ENCODE results near the gene OPA1. TPM values are rescaled to one million over a fixed set of nuclear protein-coding genes. Genes with fewer than 3 reads are reported as not detected.

OPA1 gene
- polyA plus RNA-seq, 5 donors, result 34.2 to 81.2 (median 67.4) TPM

DNA sequence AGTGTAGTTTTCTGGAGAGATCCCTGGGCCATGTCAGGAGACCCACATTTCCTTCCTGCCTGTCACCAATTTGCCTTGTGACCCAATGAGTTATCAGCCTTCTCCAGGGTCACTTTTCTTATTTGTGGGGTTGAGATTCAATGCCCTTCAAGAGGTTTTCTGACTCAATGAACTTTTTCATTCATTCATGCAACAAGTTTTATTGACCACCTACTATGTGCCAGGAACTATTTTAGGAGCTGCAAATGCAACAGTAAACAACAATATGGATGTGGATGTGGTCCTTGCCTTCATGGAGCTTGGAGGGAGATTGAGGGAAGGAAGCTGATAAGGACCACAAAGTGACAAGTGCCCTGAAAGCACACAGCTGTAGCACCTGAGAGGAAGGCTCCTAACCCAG lies 142.8 kb downstream of the OPA1 start:
- no peak for DNase-seq

GRCh38 chr3:193736616-193737015 lies 143.6 kb downstream of the OPA1 start:
- no peak for DNase-seq

DNA sequence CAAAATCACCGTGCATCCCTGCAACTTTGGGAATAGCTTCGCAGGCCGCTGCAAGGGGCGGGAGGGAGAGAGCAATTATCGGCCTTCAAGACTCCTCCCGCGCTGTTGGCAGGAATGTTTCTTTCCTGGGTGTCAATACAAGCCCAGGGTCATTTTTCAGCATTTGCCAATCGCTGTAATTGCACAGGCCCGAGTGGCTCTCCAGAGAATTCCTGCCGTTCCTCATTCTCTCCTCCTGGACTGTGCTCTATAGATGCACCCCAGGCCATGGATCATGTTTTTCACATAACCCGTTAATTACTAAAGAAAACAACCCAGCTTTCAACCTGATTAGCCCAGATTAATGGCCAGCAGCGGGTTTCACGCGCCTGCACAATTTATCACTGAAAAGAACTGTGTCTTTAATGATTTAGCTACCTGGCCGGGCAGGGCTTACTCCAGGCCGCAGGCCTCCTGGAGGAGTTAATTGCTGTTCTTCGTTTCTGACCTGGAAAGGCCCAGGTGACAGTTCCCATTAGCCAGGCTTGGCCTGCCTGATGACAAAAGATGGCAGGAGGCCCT lies 144.3 kb downstream of the OPA1 start:
- DNase-seq, result no peak

GRCh38 chr3:193742628-193743027 lies 149.6 kb downstream of the OPA1 start:
- DNase-seq, result no peak

GRCh38 chr3:193743702-193744047 lies 150.7 kb downstream of the OPA1 start:
- no peak for DNase-seq

GRCh38 chr3:193744048-193744821 lies 151.2 kb downstream of the OPA1 start:
- DNase-seq, result peak; percentile 58 to 64

- peak; percentile 82 to 83 for DNase-seq
Observed at GRCh38 chr3:193744822-193745684, 152.0 kb downstream of the OPA1 start.

- DNase-seq, result no peak
Observed at GRCh38 chr3:193746832-193747231, 153.8 kb downstream of the OPA1 start.

Other genes with a start within 250 kb of the OPA1 start
- gene ATP13A5, start 214.5 kb upstream of the OPA1 start, polyA plus RNA-seq (ENCODE audit: insufficient read depth in 1 of 5, insufficient read length in 5 of 5, low replicate concordance in 1 of 5), result under 1 TPM; 0.60 to 0.89 (median 0.69) TPM
- gene ATP13A4, start 38.3 kb upstream of the OPA1 start, polyA plus RNA-seq (ENCODE audit: insufficient read depth in 1 of 5, insufficient read length in 5 of 5, low replicate concordance in 1 of 5), result 10 to 100 TPM; 37.4 to 62.9 (median 47.4) TPM